Lower leg skin (tissue), 3 donors: ENCODE data around the gene KRT72.

Source experiments
- POLR2A ChIP-seq, 2 donors: fragments of 450-650 bp; IDR thresholded peaks; one replicate each; pipeline ENCODE4 v1.6.1; 2016 to 2017; ENCODE audit warnings: antibody characterized with exemption in 2 of 2, mild to moderate bottlenecking in 1 of 2, moderate library complexity in 1 of 2
- TF ChIP-seq, protein P1 (sequence below), 3 donors: fragments of 450-650 bp; IDR thresholded peaks; one replicate each; pipeline ENCODE4 v1.5.1; 2016; ENCODE audit warnings: antibody characterized with exemption in 3 of 3, mild to moderate bottlenecking in 3 of 3, moderate library complexity in 2 of 3

- no peak for TF ChIP-seq POLR2A (IDR thresholded peaks at IDR 0.05)
- TF ChIP-seq, protein P1, sequence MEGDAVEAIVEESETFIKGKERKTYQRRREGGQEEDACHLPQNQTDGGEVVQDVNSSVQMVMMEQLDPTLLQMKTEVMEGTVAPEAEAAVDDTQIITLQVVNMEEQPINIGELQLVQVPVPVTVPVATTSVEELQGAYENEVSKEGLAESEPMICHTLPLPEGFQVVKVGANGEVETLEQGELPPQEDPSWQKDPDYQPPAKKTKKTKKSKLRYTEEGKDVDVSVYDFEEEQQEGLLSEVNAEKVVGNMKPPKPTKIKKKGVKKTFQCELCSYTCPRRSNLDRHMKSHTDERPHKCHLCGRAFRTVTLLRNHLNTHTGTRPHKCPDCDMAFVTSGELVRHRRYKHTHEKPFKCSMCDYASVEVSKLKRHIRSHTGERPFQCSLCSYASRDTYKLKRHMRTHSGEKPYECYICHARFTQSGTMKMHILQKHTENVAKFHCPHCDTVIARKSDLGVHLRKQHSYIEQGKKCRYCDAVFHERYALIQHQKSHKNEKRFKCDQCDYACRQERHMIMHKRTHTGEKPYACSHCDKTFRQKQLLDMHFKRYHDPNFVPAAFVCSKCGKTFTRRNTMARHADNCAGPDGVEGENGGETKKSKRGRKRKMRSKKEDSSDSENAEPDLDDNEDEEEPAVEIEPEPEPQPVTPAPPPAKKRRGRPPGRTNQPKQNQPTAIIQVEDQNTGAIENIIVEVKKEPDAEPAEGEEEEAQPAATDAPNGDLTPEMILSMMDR (IDR thresholded peaks at IDR 0.05): no peak
Measured at GRCh38 chr12:52539083-52539820, 62.0 kb downstream of the KRT72 start.
